ENCODE results near the gene PNCK. TPM values are rescaled to one million over a fixed set of nuclear protein-coding genes. Genes with fewer than 3 reads are reported as not detected.

PNCK gene
- total and polyA plus RNA-seq, 2 of the 13 experiments (the other 11 are each of a cell fraction or from before 2014, with no cell fraction given) = 33.1 TPM; not detected in 1

GRCh38 chrX:153641627-153642026, 32.0 kb downstream of the PNCK start (continued):
- TF ChIP-seq ZNF839 (CRISPR knock-in tag; IDR thresholded peaks at IDR 0.05; ENCODE audit: borderline replicate concordance) (no peak), YY1 (IDR thresholded peaks at IDR 0.05; ENCODE audit: insufficient read depth, insufficient replicate concordance, low read depth, low read length) (no peak), BHLHE40 (IDR thresholded peaks at IDR 0.05; ENCODE audit: low read length) (no peak), BCL3 (CRISPR knock-in tag; IDR thresholded peaks at IDR 0.05) (no peak), ZNF260 (CRISPR knock-in tag; IDR thresholded peaks at IDR 0.05; ENCODE audit: borderline replicate concordance, low read depth) (no peak), CBX5 (CRISPR knock-in tag; IDR thresholded peaks at IDR 0.05; ENCODE audit: borderline replicate concordance) (no peak), PRMT3 (CRISPR knock-in tag; IDR thresholded peaks at IDR 0.05; ENCODE audit: borderline replicate concordance, low read depth) (no peak), NCOA2 (CRISPR knock-in tag; IDR thresholded peaks at IDR 0.05) (0 out of 2 replicates have a peak, but pooled peaks have one; percentile 9), ARNT (IDR thresholded peaks at IDR 0.05) (no peak), IRF9 (CRISPR knock-in tag; IDR thresholded peaks at IDR 0.05; ENCODE audit: borderline replicate concordance) (no peak), PLSCR1 (CRISPR knock-in tag; IDR thresholded peaks at IDR 0.05; ENCODE audit: borderline replicate concordance) (no peak), ZNF407 (CRISPR knock-in tag; IDR thresholded peaks at IDR 0.05; ENCODE audit: not compliant biosample characterization) (no peak), ZBTB44 (CRISPR knock-in tag; IDR thresholded peaks at IDR 0.05) (no peak), ZFP1 (CRISPR knock-in tag; IDR thresholded peaks at IDR 0.05) (no peak), ZEB1 (IDR thresholded peaks at IDR 0.05; ENCODE audit: insufficient replicate concordance, low read depth) (no peak), LCORL (IDR thresholded peaks at IDR 0.05) (no peak), LCORL (CRISPR knock-in tag; IDR thresholded peaks at IDR 0.05) (no peak), ZNF572 (CRISPR knock-in tag; IDR thresholded peaks at IDR 0.05) (no peak)

Measured in HepG2 (cell line).